Mucosa of descending colon (tissue), 3 donors: ENCODE measurements around the gene PSKH1. TPM values are rescaled to one million over a fixed set of nuclear protein-coding genes. Genes with fewer than 3 reads are reported as not detected.

Experiments used
- ATAC-seq: fragments of 200-7000 bp; cut with Tn5 transposase; one replicate; pipeline ENCODE4 v1.9.1; 2020; ENCODE audit warnings: mild to moderate bottlenecking, moderate library complexity
- DNase-seq, 3 donors: peaks; one replicate each; pipeline ENCODE4 v3.0.0-alpha.2; 2020
- H3K36me3 ChIP-seq: fragments of 200-600 bp; one replicate; pipeline ENCODE4 v1.8.0; 2021; ENCODE audit warnings: low read depth, mild to moderate bottlenecking
- H3K4me1 ChIP-seq: fragments of 200-600 bp; one replicate; pipeline ENCODE4 v1.8.0; 2021; ENCODE audit warnings: low read depth, mild to moderate bottlenecking
- H3K4me3 ChIP-seq: fragments of 200-600 bp; one replicate; pipeline ENCODE4 v1.8.0; 2021; ENCODE audit warnings: mild to moderate bottlenecking
- H3K9me3 ChIP-seq: fragments of 200-600 bp; one replicate; pipeline ENCODE4 v1.8.0; 2021; ENCODE audit warnings: mild to moderate bottlenecking
- intact Hi-C, 2 donors: fragments of 100-400 bp; cut with DNase I in 1 of 2; cut with micrococcal nuclease in 1 of 2; formaldehyde crosslinking; loops; one replicate each; pipeline versions ENCODE4 v1.11.0 to v1.11.1; 2022; cut with DNase I, micrococcal nuclease
- total RNA-seq, 3 donors: library from RNA; stranded (reverse); fragmentation: NEBNext Ultra II Directional in 2 of 3; extraction: Animal tissue kit (Norgen Biotek cat#: 25700) in 2 of 3; gene quantifications; one replicate each; pipeline versions ENCODE4 v1.2.1 to v1.2.4, GENCODE V29; 2021 to 2023
- TF ChIP-seq, protein P1 (sequence below): fragments of 200-600 bp; IDR thresholded peaks from one replicate; pipeline ENCODE4 v1.8.0; 2022; ENCODE audit warnings: antibody characterized with exemption, mild to moderate bottlenecking
- donor health status: DM: no; HTN: no; CAD: no; lungs with moderate emphysema.
- donor health status: DM: no; HTN: no; CAD: no.
- donor health status: DM: no; HTN: yes; CAD: no.

The PSKH1 gene
- total RNA-seq, 3 donors from 2014 or later = 33.8 to 43.3 (median 38.1) TPM

DNA sequence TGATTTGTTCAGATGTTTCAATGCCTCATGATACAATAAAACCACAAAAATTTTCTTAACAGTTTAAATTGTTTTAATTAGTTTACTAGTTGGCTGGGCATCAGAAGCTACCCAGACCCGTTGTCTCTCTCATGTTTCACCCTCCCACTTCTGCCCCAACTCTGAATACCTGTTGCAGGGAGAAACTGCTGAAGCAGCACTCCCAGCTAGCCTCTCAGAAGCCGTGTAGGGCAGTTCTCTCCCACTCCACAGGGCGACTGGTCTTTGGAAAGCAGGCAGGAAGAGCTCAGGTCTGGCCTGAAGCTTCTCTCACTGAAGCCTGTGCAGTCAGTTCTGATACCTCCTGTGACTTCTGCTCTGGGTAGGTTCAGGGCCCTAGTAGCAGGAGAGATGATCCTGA is 21.8 kb upstream of the PSKH1 start:
- Histone ChIP-seq H3K4me3 (no peak overlapping the region), H3K4me1 (peaks cover 9% of the 10 kb centered on the region), H3K9me3 (no peaks in the 10 kb centered on the region), H3K36me3 (no peaks in the 10 kb centered on the region)
- intact Hi-C loops = no loop called here
- TF ChIP-seq, protein P1, sequence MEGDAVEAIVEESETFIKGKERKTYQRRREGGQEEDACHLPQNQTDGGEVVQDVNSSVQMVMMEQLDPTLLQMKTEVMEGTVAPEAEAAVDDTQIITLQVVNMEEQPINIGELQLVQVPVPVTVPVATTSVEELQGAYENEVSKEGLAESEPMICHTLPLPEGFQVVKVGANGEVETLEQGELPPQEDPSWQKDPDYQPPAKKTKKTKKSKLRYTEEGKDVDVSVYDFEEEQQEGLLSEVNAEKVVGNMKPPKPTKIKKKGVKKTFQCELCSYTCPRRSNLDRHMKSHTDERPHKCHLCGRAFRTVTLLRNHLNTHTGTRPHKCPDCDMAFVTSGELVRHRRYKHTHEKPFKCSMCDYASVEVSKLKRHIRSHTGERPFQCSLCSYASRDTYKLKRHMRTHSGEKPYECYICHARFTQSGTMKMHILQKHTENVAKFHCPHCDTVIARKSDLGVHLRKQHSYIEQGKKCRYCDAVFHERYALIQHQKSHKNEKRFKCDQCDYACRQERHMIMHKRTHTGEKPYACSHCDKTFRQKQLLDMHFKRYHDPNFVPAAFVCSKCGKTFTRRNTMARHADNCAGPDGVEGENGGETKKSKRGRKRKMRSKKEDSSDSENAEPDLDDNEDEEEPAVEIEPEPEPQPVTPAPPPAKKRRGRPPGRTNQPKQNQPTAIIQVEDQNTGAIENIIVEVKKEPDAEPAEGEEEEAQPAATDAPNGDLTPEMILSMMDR = no peak
- DNase-seq = no peak
- no peak for ATAC-seq

DNA sequence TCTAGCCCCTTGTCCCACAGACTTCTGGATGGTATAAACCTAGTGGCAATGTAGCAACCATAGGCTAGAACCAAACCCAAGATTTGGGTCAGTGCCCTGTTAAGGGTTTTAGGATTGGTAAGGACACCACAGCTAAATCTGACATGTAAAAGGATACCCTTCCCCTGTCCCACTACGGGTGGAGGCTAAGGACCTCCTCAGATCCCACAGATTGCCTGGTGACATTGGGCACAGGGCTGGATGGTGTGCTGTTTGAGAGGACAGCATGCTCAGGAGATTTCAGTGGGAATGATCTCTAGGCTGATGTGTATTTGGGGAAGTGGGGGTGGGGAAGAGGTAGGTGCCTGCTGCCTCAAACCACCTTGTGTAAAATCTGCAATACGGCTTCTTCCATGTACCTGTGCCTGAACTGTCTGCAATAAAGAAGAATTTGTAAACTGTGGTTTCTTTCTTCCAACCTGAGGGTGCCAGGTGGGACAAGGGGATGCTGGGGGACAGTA is 20.9 kb upstream of the PSKH1 start:
- intact Hi-C loops = no loop called here
- TF ChIP-seq, protein P1 = no peak
- ATAC-seq (no peak), DNase-seq (no peak)
- Histone ChIP-seq H3K36me3 (peaks cover 4% of the 10 kb centered on the region), H3K9me3 (no peaks in the 10 kb centered on the region), H3K4me3 (no peak overlapping the region), H3K4me1 (peaks cover 9% of the 10 kb centered on the region)

DNA sequence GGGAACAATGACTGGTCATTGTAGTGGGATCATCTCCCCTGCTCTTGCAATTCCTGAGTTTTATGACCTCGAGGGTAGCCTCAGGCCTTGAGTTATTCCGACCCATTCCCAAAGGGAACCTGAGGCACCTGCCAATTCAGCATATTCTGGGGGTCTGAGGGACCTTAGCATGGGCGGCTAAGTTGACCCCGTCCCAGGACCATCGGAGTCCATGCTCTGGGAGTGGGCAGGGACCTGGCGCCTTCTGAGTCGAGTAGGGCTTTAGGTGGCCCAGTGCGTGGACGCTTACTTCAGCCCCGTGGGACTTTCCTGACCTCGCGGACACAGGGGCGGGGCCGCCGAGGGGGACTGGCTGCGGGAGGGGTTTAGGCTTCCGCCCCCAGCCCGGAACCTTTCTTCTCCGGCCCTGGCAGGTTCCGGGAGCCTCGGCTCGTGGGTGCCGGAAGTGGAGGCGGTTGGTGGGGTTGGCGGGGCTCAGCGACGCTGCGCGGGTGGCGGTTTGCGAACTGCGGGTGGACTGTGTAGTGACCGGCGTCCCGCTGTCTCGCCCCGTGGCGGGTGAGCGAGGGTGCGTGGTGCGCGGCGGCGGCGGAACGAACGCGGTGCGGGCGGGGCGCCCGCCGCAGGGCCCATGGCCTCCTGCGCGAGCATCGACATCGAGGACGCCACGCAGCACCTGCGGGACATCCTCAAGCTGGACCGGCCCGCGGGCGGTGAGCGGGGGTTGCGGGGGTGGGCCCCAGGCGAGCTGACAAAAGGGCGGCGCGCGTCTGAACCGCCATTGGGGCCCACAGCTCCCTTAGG is 20.2 kb upstream of the PSKH1 start, which contains the start of gene EDC4:
Gene EDC4 (plus strand): TSS at position 422 of the 804 bp plus-strand sequence. CDS start 210 bp downstream, at position 632.
- H3K36me3 ChIP-seq = peaks cover 11% of the 10 kb centered on the region
- no peaks in the 10 kb centered on the region for H3K9me3 ChIP-seq
- ATAC-seq (peak; percentile 95), DNase-seq (peak; percentile 85 to 93 (median 91))
- TF ChIP-seq, protein P1 = no peak
- H3K4me1 ChIP-seq = peaks cover 9% of the 10 kb centered on the region
- peak within 1 kb of the TSS; percentile 97 for H3K4me3 ChIP-seq
- intact Hi-C loops = no loop called here

DNA sequence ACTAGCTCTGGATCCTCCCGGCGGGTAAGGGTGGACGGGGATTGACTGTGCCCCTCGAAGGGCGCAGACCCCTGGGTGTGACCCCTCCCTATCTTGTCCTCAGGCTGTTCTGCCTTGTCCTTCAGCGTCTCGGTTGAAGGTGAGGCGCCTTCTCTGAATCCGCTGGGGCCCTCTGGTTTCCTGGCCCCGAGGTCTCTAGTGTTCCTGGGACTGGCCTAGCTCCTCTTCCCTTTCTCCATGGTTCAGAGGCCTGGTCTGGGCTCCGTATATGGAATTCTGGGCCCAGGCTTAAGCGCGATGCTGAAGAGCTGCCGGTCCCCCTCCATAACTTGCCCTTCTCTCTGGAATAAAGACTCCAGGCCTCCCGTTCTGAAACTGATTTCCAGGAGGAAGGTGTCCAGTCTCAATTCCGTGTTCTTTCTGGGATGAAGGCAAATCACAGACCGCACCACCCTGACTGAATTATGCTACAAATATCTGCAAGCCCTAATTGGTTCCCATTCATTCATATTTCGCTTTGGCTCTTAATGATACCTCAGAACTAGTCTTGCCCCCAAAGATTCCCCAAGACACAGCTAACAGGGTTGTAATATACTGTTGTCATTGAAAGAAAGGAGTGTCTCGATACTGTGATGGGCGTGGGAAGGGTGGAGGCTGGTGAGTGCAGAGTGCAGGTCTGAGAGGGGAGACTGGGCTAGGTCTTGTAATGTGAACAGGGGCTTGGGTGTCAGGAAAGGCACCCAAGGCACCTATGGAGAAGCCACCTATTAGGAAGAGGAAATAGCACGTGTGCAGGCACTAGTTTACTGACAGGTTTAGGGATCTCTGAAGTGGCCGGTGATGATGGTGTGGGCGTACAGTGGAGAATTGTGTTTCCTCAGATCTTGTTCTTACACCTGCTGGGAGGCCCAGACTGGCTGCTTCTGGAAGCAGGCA is 19.4 kb upstream of the PSKH1 start:
- DNase-seq (no peak), ATAC-seq (peak; percentile 49)
- H3K9me3 ChIP-seq = no peaks in the 10 kb centered on the region
- peaks cover 9% of the 10 kb centered on the region for H3K4me1 ChIP-seq
- peaks cover 16% of the 10 kb centered on the region for H3K36me3 ChIP-seq
- intact Hi-C loops = no loop called here
- H3K4me3 ChIP-seq = peak overlapping the region; percentile 97
- TF ChIP-seq, protein P1 = no peak

- Histone ChIP-seq H3K4me3 (no peak overlapping the region), H3K9me3 (no peaks in the 10 kb centered on the region), H3K4me1 (peaks cover 9% of the 10 kb centered on the region), H3K36me3 (peaks cover 23% of the 10 kb centered on the region)
- intact Hi-C loops = no loop called here
- ATAC-seq (no peak), DNase-seq (no peak)
- TF ChIP-seq, protein P1 = no peak
Observed at GRCh38 chr16:67874372-67874771, 18.7 kb upstream of the PSKH1 start.
